DOHH2 (cell line): ENCODE results near the gene CIDEB.
A peak's percentile ranks its signal among the peaks of the same experiment; 100 is the strongest.

Experiments used
- H3F3A ChIP-seq: fragments of 200-600 bp; sonication (generic), shearing (Covaris generic); 2 replicates; pipeline ENCODE4 v1.6.0; 2016; ENCODE audit warnings: antibody characterized with exemption, mild to moderate bottlenecking; ENCODE audit not compliant: control insufficient read depth, insufficient read depth
- H3K27ac ChIP-seq: fragments of 200-600 bp; sonication (generic); 2 replicates; pipeline ENCODE4 v1.5.1; 2014; ENCODE audit warnings: low read depth, mild to moderate bottlenecking, low read length, moderate library complexity
- H3K27me3 ChIP-seq: fragments of 200-600 bp; sonication (generic); 2 replicates; pipeline ENCODE4 v1.6.1; 2014; ENCODE audit warnings: mild to moderate bottlenecking, low read length, mixed read lengths; ENCODE audit not compliant: control insufficient read depth
- H3K36me3 ChIP-seq: fragments of 200-600 bp; sonication (generic); 2 replicates; pipeline ENCODE4 v1.6.1; 2014; ENCODE audit warnings: mild to moderate bottlenecking, low read length, moderate library complexity, mixed read lengths; ENCODE audit not compliant: control insufficient read depth
- H3K4me1 ChIP-seq: fragments of 200-600 bp; sonication (generic); 2 replicates; pipeline ENCODE4 v1.6.1; 2014; ENCODE audit warnings: mild to moderate bottlenecking, low read length, mixed read lengths; ENCODE audit not compliant: control insufficient read depth
- H3K4me2 ChIP-seq: fragments of 200-600 bp; sonication (generic); 2 replicates; pipeline ENCODE4 v1.6.0; 2014; ENCODE audit warnings: mild to moderate bottlenecking, low read length, moderate library complexity
- H3K4me3 ChIP-seq: fragments of 200-600 bp; sonication (generic); 2 replicates; pipeline ENCODE4 v1.5.1; 2014; ENCODE audit warnings: mild to moderate bottlenecking, low read length, mixed read lengths
- H3K79me2 ChIP-seq: fragments of 200-600 bp; sonication (generic); 2 replicates; pipeline ENCODE4 v1.6.1; 2014; ENCODE audit warnings: mild to moderate bottlenecking, low read length, mixed read lengths; ENCODE audit not compliant: control insufficient read depth
- H3K9me2 ChIP-seq: fragments of 200-600 bp; sonication (generic); replicated peaks from 2 replicates; pipeline ENCODE4 v1.6.1; 2014; ENCODE audit warnings: mild to moderate bottlenecking, low read length, mixed read lengths; ENCODE audit not compliant: control insufficient read depth
- H3K9me3 ChIP-seq: fragments of 200-600 bp; sonication (generic); 2 replicates; pipeline ENCODE4 v1.6.1; 2014; ENCODE audit warnings: antibody characterized with exemption, low read length, mixed read lengths; ENCODE audit not compliant: control insufficient read depth, insufficient read depth
- H4K20me1 ChIP-seq: fragments of 200-600 bp; sonication (generic); 2 replicates; pipeline ENCODE4 v1.6.0; 2014; ENCODE audit warnings: low read depth, mild to moderate bottlenecking, antibody characterized with exemption, low read length, moderate library complexity; ENCODE audit not compliant: control insufficient read depth, insufficient read depth
- EZH2phosphoT487 ChIP-seq: fragments of 200-600 bp; sonication (generic); IDR thresholded peaks from 2 replicates; pipeline ENCODE4 v1.6.1; 2017; ENCODE audit warnings: borderline replicate concordance, mild to moderate bottlenecking, antibody characterized with exemption, low read length, moderate library complexity, mixed read lengths
- TF ChIP-seq, protein P1 (sequence below): fragments of 200-600 bp; sonication (generic); IDR thresholded peaks from one replicate; pipeline ENCODE4 v1.5.1; 2014; ENCODE audit warnings: antibody characterized with exemption, mild to moderate bottlenecking, low read depth, low read length; ENCODE audit not compliant: poor library complexity, severe bottlenecking

The CIDEB gene

DNA sequence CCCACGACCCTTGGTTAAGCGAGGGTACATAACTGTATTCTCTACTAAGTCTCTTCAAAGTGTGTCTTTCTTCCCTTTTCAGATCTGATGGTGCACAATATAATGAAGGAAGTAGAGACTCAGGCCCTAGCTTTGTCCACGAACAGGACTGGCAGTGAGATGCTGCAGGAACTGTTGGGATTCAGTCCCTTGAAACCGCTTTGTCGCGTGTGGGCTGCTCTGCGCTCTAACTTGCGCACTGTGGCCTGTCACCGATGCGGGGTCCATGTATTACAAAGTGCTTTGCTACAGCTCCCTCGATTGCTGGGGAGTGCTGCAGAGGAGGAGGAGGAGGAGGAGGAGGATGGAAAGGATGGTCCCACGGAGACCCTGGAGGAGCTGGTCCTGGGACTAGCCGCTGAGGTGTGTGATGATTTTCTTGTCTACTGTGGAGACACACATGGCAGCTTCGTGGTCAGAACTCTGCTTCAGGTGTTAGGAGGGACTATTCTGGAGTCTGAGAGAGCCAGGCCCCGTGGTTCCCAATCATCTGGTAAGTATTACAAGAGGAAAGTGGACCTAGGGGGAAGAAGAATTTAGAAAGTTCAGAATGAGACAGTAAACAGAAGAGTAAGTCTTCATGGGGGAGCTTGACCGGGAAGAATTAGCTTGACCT lies 7.3 kb downstream of the CIDEB start:
- peaks cover 32% of the 10 kb centered on the region for H3K4me1 ChIP-seq
- H3K9me3 ChIP-seq, result no peaks in the 10 kb centered on the region
- H3K9me2 ChIP-seq, result no peaks in the 10 kb centered on the region
- peak overlapping the region; percentile 72 for H3K4me2 ChIP-seq
- peak overlapping the region; percentile 31; the same call in 1 of the 2 replicates for H3K27ac ChIP-seq
- peaks cover 66% of the 10 kb centered on the region for H3K36me3 ChIP-seq
- no peaks in the 10 kb centered on the region; the same call in 1 of the 2 replicates for H4K20me1 ChIP-seq
- peak overlapping the region; percentile 87 for H3K4me3 ChIP-seq
- 0 out of 2 replicates have a peak, but pooled peaks cover 3% of the 10 kb centered on the region for H3F3A ChIP-seq
- no peaks in the 10 kb centered on the region for H3K27me3 ChIP-seq
- peaks cover 34% of the 10 kb centered on the region for H3K79me2 ChIP-seq
- TF ChIP-seq, protein P1, sequence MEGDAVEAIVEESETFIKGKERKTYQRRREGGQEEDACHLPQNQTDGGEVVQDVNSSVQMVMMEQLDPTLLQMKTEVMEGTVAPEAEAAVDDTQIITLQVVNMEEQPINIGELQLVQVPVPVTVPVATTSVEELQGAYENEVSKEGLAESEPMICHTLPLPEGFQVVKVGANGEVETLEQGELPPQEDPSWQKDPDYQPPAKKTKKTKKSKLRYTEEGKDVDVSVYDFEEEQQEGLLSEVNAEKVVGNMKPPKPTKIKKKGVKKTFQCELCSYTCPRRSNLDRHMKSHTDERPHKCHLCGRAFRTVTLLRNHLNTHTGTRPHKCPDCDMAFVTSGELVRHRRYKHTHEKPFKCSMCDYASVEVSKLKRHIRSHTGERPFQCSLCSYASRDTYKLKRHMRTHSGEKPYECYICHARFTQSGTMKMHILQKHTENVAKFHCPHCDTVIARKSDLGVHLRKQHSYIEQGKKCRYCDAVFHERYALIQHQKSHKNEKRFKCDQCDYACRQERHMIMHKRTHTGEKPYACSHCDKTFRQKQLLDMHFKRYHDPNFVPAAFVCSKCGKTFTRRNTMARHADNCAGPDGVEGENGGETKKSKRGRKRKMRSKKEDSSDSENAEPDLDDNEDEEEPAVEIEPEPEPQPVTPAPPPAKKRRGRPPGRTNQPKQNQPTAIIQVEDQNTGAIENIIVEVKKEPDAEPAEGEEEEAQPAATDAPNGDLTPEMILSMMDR, result no peak
- no peak for TF ChIP-seq EZH2phosphoT487

- peaks cover 34% of the 10 kb centered on the region for H3K79me2 ChIP-seq
- peak within 1 kb of the TSS; percentile 31; the same call in 1 of the 2 replicates for H3K27ac ChIP-seq
These were observed 8.3 kb downstream of the CIDEB start, which contains the start of the genes DHRS1 and NOP9 for GRCh38 chr14:24299255-24300191. Gene DHRS1, minus strand, starts transcription at chr14:24299780. Its CDS starts 674 bp downstream, at chr14:24299106. Gene NOP9, plus strand, starts transcription at chr14:24299850. Its CDS starts 105 bp downstream, at chr14:24299955.

DNA sequence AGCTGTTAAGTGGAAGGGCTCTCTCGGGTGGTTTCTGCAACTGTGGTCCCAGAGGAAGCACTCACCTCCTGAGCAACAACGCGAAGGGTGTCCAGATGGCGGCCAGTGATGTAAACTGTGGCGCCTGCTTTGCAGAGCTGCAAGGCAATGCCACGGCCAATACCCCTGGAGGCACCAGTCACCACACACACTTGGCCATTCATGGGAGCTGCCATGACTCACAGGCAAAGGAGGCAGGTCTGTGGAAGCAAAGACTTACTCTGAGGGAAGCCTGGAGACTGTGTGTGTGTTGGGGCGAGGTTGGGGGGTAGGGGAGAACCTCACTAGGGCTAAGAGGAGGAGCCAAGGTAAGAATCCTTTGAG lies 8.9 kb downstream of the CIDEB start:
- H4K20me1 ChIP-seq, result no peaks in the 10 kb centered on the region; the same call in 1 of the 2 replicates

More at GRCh38 chr14:24299255-24300191, 8.3 kb downstream of the CIDEB start, which contains the start of the genes DHRS1 and NOP9:
- Histone ChIP-seq H3K36me3 (peaks cover 57% of the 10 kb centered on the region), H3K9me3 (no peaks in the 10 kb centered on the region), H3K9me2 (no peaks in the 10 kb centered on the region), H3K27me3 (no peaks in the 10 kb centered on the region), H3F3A (0 out of 2 replicates have a peak, but pooled peaks cover 3% of the 10 kb centered on the region), H3K4me2 (peak within 1 kb of the TSS; percentile 72), H4K20me1 (no peaks in the 10 kb centered on the region; the same call in 1 of the 2 replicates), H3K4me1 (peaks cover 32% of the 10 kb centered on the region), H3K4me3 (peak within 1 kb of the TSS; percentile 87)
- TF ChIP-seq EZH2phosphoT487, result no peak
- TF ChIP-seq, protein P1, result no peak

More for the DNA sequence above, 8.9 kb downstream of the CIDEB start:
- Histone ChIP-seq H3K36me3 (peaks cover 51% of the 10 kb centered on the region), H3F3A (0 out of 2 replicates have a peak, but pooled peaks cover 3% of the 10 kb centered on the region), H3K27me3 (no peaks in the 10 kb centered on the region), H3K4me3 (peak overlapping the region; percentile 87), H3K4me2 (peak overlapping the region; percentile 72), H3K9me3 (no peaks in the 10 kb centered on the region), H3K79me2 (peaks cover 34% of the 10 kb centered on the region), H3K27ac (no peak overlapping the region), H3K4me1 (peaks cover 32% of the 10 kb centered on the region), H3K9me2 (no peaks in the 10 kb centered on the region)
- TF ChIP-seq, protein P1, result no peak
